Measurements from ENCODE around the gene UBL3. TPM values are rescaled to one million over a fixed set of nuclear protein-coding genes. Genes with fewer than 3 reads are reported as not detected.

The UBL3 gene
- total RNA-seq, 1 experiment from 2014 or later: 11.1 TPM

DNA sequence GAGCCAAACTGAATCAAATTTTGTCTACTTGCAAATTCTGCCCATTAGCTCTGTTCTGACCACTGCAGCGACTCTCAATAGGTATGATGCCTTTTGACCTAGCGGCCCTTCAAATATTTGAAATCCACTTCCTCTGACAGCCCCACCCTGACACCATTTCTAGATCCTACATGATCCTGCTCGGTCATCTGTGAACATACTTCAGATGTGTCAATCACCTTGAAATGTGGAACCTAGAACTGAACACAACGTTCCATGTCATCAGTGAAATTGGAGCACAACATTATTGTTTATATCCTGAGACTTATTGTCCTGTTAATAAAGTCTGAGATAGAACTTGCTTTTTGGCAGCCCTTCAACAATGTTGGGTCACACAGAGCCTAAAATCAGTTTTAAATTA lies 98.2 kb downstream of the UBL3 start:
- ATAC-seq: no peak
- no TSS peak for BruUV-seq (replicated peaks)

DNA sequence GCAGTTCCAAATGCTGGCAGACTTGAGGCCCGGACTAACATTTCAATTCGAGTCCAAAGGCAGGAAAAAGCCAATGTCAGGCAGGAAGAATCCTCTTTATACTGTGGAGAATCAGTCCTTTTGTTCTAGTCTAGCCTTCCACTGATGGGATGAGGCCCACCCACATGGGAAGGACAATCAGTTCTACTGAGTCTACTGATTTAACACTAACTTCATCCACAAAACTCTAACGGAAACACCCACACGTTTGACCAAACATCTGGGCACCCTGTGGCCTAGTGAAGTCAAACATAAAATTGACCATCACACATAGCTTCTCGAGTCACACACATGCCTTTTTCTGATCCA lies 100.3 kb downstream of the UBL3 start:
- H3K27ac ChIP-seq (ENCODE audit: low read length): no peak overlapping the region
- in situ Hi-C loops (cut with HindIII; ENCODE audit: low pct_unique_long_range_greater_than_20kb, low sequenced_read_pairs) (no loop called here), intact Hi-C loops (cut with micrococcal nuclease; ENCODE audit: unreplicated experiment) (no loop called here)
- H3K36me3 ChIP-seq (ENCODE audit: control insufficient read depth, insufficient read depth, low read length): no peaks in the 10 kb centered on the region
- no peaks in the 10 kb centered on the region for H3K9me3 ChIP-seq (ENCODE audit: control insufficient read depth, insufficient read depth, low read depth, low read length)
- ChIA-PET CTCF (no interaction called here), POLR2A (no interaction called here)
- no peaks in the 10 kb centered on the region for H3K4me1 ChIP-seq (ENCODE audit: control insufficient read depth, insufficient read depth, low read length)
- no peaks in the 10 kb centered on the region for H3K27me3 ChIP-seq (ENCODE audit: control insufficient read depth, insufficient read depth, low read length)
- no TSS peak for BruUV-seq (replicated peaks)
- ATAC-seq (no peak), DNase-seq (ENCODE audit: low read depth, low spot score) (no peak)
- H3K4me3 ChIP-seq (ENCODE audit: low read depth in 2 of 2, low read length in 2 of 2): no peak overlapping the region
- TF ChIP-seq REST (IDR thresholded peaks at IDR 0.05; ENCODE audit: insufficient read depth in 1 of 2, low read depth in 2 of 2, low read length in 1 of 2): no peak
- no peak for TF ChIP-seq SIN3A (IDR thresholded peaks at IDR 0.05; ENCODE audit: borderline replicate concordance, insufficient read depth, low read depth, low read length)
- TF ChIP-seq, protein P1, sequence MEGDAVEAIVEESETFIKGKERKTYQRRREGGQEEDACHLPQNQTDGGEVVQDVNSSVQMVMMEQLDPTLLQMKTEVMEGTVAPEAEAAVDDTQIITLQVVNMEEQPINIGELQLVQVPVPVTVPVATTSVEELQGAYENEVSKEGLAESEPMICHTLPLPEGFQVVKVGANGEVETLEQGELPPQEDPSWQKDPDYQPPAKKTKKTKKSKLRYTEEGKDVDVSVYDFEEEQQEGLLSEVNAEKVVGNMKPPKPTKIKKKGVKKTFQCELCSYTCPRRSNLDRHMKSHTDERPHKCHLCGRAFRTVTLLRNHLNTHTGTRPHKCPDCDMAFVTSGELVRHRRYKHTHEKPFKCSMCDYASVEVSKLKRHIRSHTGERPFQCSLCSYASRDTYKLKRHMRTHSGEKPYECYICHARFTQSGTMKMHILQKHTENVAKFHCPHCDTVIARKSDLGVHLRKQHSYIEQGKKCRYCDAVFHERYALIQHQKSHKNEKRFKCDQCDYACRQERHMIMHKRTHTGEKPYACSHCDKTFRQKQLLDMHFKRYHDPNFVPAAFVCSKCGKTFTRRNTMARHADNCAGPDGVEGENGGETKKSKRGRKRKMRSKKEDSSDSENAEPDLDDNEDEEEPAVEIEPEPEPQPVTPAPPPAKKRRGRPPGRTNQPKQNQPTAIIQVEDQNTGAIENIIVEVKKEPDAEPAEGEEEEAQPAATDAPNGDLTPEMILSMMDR (IDR thresholded peaks at IDR 0.05): no peak
- TF ChIP-seq TCF7L2 (IDR thresholded peaks at IDR 0.05; ENCODE audit: low read depth, low read length): no peak
- TF ChIP-seq POLR2AphosphoS5 (IDR thresholded peaks at IDR 0.05; ENCODE audit: low read depth, low read length): no peak

More for the DNA sequence above, 98.2 kb downstream of the UBL3 start:
- Histone ChIP-seq H3K4me1 (ENCODE audit: control insufficient read depth, insufficient read depth, low read length) (no peaks in the 10 kb centered on the region), H3K36me3 (ENCODE audit: control insufficient read depth, insufficient read depth, low read length) (no peaks in the 10 kb centered on the region), H3K9me3 (ENCODE audit: control insufficient read depth, insufficient read depth, low read depth, low read length) (no peaks in the 10 kb centered on the region), H3K4me3 (ENCODE audit: low read depth in 2 of 2, low read length in 2 of 2) (no peak overlapping the region), H3K27me3 (ENCODE audit: control insufficient read depth, insufficient read depth, low read length) (no peaks in the 10 kb centered on the region), H3K27ac (ENCODE audit: low read length) (no peak overlapping the region)
- TF ChIP-seq REST (IDR thresholded peaks at IDR 0.05; ENCODE audit: insufficient read depth in 1 of 2, low read depth in 2 of 2, low read length in 1 of 2) (no peak), POLR2AphosphoS5 (IDR thresholded peaks at IDR 0.05; ENCODE audit: low read depth, low read length) (no peak), TCF7L2 (IDR thresholded peaks at IDR 0.05; ENCODE audit: low read depth, low read length) (no peak), SIN3A (IDR thresholded peaks at IDR 0.05; ENCODE audit: borderline replicate concordance, insufficient read depth, low read depth, low read length) (no peak)
- TF ChIP-seq, protein P1 (IDR thresholded peaks at IDR 0.05): no peak
- no peak for DNase-seq (ENCODE audit: low read depth, low spot score)
- intact Hi-C loops (cut with micrococcal nuclease; ENCODE audit: unreplicated experiment) (no loop called here), in situ Hi-C loops (cut with HindIII; ENCODE audit: low pct_unique_long_range_greater_than_20kb, low sequenced_read_pairs) (no loop called here)
- ChIA-PET POLR2A (interaction anchor here (0.7 kb wide), 1 partner anchor 9 kb away, joined by 13 read pairs; no protein-coding TSS in a partner anchor), CTCF (no interaction called here)
